ENCODE measurements around the gene OR2L8. TPM values are rescaled to one million over a fixed set of nuclear protein-coding genes. Genes with fewer than 3 reads are reported as not detected.
"Not testable (repeated sequence)": the region's sequence is repeated elsewhere in the genome, so short reads cannot be mapped to it uniquely, and the experiment has no call there.

OR2L8 gene
- total and polyA plus RNA-seq, 8 donors: not detected

DNA sequence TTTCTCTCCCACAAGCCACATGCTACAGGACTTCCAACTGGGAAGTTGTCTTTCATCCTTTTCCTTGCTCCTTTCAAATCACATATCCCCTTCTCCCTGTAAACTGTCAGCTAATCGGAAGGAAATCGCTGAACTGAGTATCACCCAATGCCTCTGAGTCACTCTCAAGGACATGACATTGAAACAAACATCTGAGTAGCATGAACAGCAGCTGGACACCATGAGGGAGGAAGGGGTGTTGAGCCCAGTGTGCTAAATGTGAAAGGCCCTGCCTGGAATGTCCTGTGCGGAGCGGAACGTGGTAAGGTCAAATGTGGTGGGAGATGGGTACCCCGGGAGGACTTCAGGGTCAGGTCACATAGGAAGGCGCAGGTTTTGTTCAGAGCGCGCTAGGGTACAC, 23.8 kb upstream of the OR2L8 start, which contains the start of gene OR2AJ1:
TSS of gene OR2AJ1 (plus strand) at position 22 of the 400 bp plus-strand sequence. CDS start 8,880 bp downstream, outside the sequence.
- Histone ChIP-seq H3K4me3 (no peak within 1 kb of the TSS), H3K4me1 (no peaks in the 10 kb centered on the region), H3K27ac (no peak within 1 kb of the TSS), H3K36me3 (no peaks in the 10 kb centered on the region), H3K27me3 (no peaks in the 10 kb centered on the region), H3K9me3 (no peaks in the 10 kb centered on the region)
- intact Hi-C loops (cut with DNase I): no loop called here
- WGBS, 2 donors: 73 to 74% methylated on average over 9 of the region's 9 CpGs
- FAIRE-seq: no peak
- no peak for ATAC-seq
- TF ChIP-seq, protein P1, sequence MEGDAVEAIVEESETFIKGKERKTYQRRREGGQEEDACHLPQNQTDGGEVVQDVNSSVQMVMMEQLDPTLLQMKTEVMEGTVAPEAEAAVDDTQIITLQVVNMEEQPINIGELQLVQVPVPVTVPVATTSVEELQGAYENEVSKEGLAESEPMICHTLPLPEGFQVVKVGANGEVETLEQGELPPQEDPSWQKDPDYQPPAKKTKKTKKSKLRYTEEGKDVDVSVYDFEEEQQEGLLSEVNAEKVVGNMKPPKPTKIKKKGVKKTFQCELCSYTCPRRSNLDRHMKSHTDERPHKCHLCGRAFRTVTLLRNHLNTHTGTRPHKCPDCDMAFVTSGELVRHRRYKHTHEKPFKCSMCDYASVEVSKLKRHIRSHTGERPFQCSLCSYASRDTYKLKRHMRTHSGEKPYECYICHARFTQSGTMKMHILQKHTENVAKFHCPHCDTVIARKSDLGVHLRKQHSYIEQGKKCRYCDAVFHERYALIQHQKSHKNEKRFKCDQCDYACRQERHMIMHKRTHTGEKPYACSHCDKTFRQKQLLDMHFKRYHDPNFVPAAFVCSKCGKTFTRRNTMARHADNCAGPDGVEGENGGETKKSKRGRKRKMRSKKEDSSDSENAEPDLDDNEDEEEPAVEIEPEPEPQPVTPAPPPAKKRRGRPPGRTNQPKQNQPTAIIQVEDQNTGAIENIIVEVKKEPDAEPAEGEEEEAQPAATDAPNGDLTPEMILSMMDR (IDR thresholded peaks at IDR 0.05): no peak
- DNase-seq: no peak

- H3K36me3 ChIP-seq: no peaks in the 10 kb centered on the region
- no peak overlapping the region for H3K4me3 ChIP-seq
- no peak for FAIRE-seq
- ATAC-seq: no peak
- H3K27ac ChIP-seq: no peak overlapping the region
- TF ChIP-seq, protein P1 (IDR thresholded peaks at IDR 0.05): no peak
- no peaks in the 10 kb centered on the region for H3K27me3 ChIP-seq
- intact Hi-C loops (cut with DNase I): no loop called here
- no peak for DNase-seq
- 84 to 91% methylated on average over 8 of the region's 8 CpGs for WGBS, 2 donors
- H3K9me3 ChIP-seq: no peaks in the 10 kb centered on the region
- H3K4me1 ChIP-seq: no peaks in the 10 kb centered on the region
Measured at GRCh38 chr1:247933989-247934388, 14.7 kb upstream of the OR2L8 start.

DNA sequence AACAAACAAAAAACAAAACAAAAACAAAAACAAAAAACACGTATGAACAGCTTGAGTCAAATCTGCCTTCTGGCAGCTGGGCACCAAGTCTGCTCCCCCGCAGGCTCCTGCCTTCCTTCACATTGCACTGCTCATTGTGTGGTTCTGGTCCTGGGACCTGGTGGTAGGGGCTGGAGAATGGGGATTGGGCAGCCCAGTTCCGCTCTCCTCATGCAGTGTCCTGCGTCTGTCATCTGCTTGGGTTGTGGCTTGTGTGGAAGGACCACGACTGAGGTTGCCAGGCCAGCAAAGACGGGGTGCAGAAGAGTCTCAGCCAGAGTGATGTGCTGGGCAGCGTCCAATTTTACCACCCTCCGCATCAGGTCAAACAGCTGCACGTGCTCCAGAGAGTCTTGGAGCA, 12.9 kb upstream of the OR2L8 start:
- ATAC-seq (no peak), FAIRE-seq (no peak), DNase-seq (no peak)
- H3K9me3 ChIP-seq: no peaks in the 10 kb centered on the region
- no peak overlapping the region for H3K27ac ChIP-seq
- intact Hi-C loops (cut with DNase I): no loop called here
- no peaks in the 10 kb centered on the region for H3K4me1 ChIP-seq
- H3K4me3 ChIP-seq: no peak overlapping the region
- 83 to 92% methylated on average over 9 of the region's 9 CpGs for WGBS, 2 donors
- TF ChIP-seq, protein P1 (IDR thresholded peaks at IDR 0.05): no peak
- H3K36me3 ChIP-seq: no peaks in the 10 kb centered on the region
- no peaks in the 10 kb centered on the region for H3K27me3 ChIP-seq

GRCh38 chr1:247936415-247936814, 12.2 kb upstream of the OR2L8 start:
- FAIRE-seq (no peak), ATAC-seq (no peak), DNase-seq (peak in 2 of 6 donors; percentile 34 to 39)
- Histone ChIP-seq H3K4me1 (no peaks in the 10 kb centered on the region), H3K36me3 (no peaks in the 10 kb centered on the region), H3K9me3 (no peaks in the 10 kb centered on the region), H3K27me3 (no peaks in the 10 kb centered on the region), H3K4me3 (no peak overlapping the region), H3K27ac (no peak overlapping the region)
- TF ChIP-seq, protein P1 (IDR thresholded peaks at IDR 0.05): no peak
- 84 to 93% methylated on average over 18 of the region's 18 CpGs for WGBS, 2 donors
- intact Hi-C loops (cut with DNase I): no loop called here

GRCh38 chr1:247936965-247937734, 11.5 kb upstream of the OR2L8 start:
- H3K27ac ChIP-seq; H3K27me3 ChIP-seq; H3K9me3 ChIP-seq; FAIRE-seq; H3K4me1 ChIP-seq; intact Hi-C loops (cut with DNase I); H3K36me3 ChIP-seq: not testable (repeated sequence)
- DNase-seq: peak in 5 of 6 donors; percentile 22 to 66 (median 45)
- H3K4me3 ChIP-seq: peak overlapping the region in 1 of 4 donors; percentile 22
- TF ChIP-seq, protein P1 (IDR thresholded peaks at IDR 0.05): peak in 2 of 4 donors; percentile 22 to 27
- WGBS, 2 donors: 12 to 16% methylated on average over 43 to 44 of the region's 44 CpGs
- ATAC-seq: peak in 3 of 4 donors; percentile 72 to 95 (median 91)
